ENCODE measurements around the gene FGD3. TPM values are rescaled to one million over a fixed set of nuclear protein-coding genes. Genes with fewer than 3 reads are reported as not detected.

The FGD3 gene
- total RNA-seq, 1 donor from 2014 or later: 0.09 TPM

- no peaks in the 10 kb centered on the region for H3K36me3 ChIP-seq (ENCODE audit: insufficient read depth, low read length)
- no peak overlapping the region for H3K4me2 ChIP-seq (ENCODE audit: low read length)
- H3K9me3 ChIP-seq (ENCODE audit: insufficient read depth, low read depth, low read length): peaks cover 7% of the 10 kb centered on the region
- Mint-ChIP-seq H3K27me3 (ENCODE audit: low read depth, unreplicated experiment) (peaks cover 15% of the 10 kb centered on the region), H3K27ac (ENCODE audit: unreplicated experiment) (no peak overlapping the region), H3K9me3 (ENCODE audit: unreplicated experiment) (peaks cover 11% of the 10 kb centered on the region), H3K4me1 (ENCODE audit: low read depth, unreplicated experiment) (no peaks in the 10 kb centered on the region), H3K36me3 (ENCODE audit: low read depth, unreplicated experiment) (peaks cover 2% of the 10 kb centered on the region), H3K4me3 (ENCODE audit: unreplicated experiment) (no peak overlapping the region)
- no peak overlapping the region for H3K4me3 ChIP-seq (ENCODE audit: insufficient read depth, low read depth, low read length)
- no peaks in the 10 kb centered on the region for H3K4me1 ChIP-seq (ENCODE audit: insufficient read depth, low read length)
- H3K9ac ChIP-seq (ENCODE audit: low read length): no peak overlapping the region
- DNase-seq (ENCODE audit: low read depth) (no peak), FAIRE-seq (no peak)
- no peaks in the 10 kb centered on the region for H3K27me3 ChIP-seq (ENCODE audit: insufficient read depth, low read length)
- no peak overlapping the region for H3K27ac ChIP-seq (ENCODE audit: low read depth, low read length)
- no peaks in the 10 kb centered on the region for H3K79me2 ChIP-seq (ENCODE audit: insufficient read depth, low read length)
- H4K20me1 ChIP-seq (ENCODE audit: insufficient read depth, low read length): no peaks in the 10 kb centered on the region
- TF ChIP-seq EZH2 (IDR thresholded peaks at IDR 0.05; ENCODE audit: insufficient read depth, low read length): no peak
- no peak for TF ChIP-seq CTCF (IDR thresholded peaks at IDR 0.05; ENCODE audit: insufficient read depth, low read depth, low read length)
- H2AFZ ChIP-seq (ENCODE audit: low read depth, low read length): no peak overlapping the region
Observed at GRCh38 chr9:92962846-92963245, 15.5 kb downstream of the FGD3 start.

- Histone ChIP-seq H3K27ac (ENCODE audit: low read depth, low read length) (no peak overlapping the region), H3K9ac (ENCODE audit: low read length) (no peak overlapping the region), H3K79me2 (ENCODE audit: insufficient read depth, low read length) (no peaks in the 10 kb centered on the region), H2AFZ (ENCODE audit: low read depth, low read length) (no peak overlapping the region), H3K4me1 (ENCODE audit: insufficient read depth, low read length) (no peaks in the 10 kb centered on the region), H3K4me2 (ENCODE audit: low read length) (no peak overlapping the region), H3K36me3 (ENCODE audit: insufficient read depth, low read length) (no peaks in the 10 kb centered on the region), H4K20me1 (ENCODE audit: insufficient read depth, low read length) (no peaks in the 10 kb centered on the region), H3K4me3 (ENCODE audit: insufficient read depth, low read depth, low read length) (no peak overlapping the region), H3K9me3 (ENCODE audit: insufficient read depth, low read depth, low read length) (peaks cover 7% of the 10 kb centered on the region), H3K27me3 (ENCODE audit: insufficient read depth, low read length) (no peaks in the 10 kb centered on the region)
- FAIRE-seq (no peak), DNase-seq (ENCODE audit: low read depth) (no peak)
- Mint-ChIP-seq H3K27ac (ENCODE audit: unreplicated experiment) (no peak overlapping the region), H3K9me3 (ENCODE audit: unreplicated experiment) (peaks cover 11% of the 10 kb centered on the region), H3K4me3 (ENCODE audit: unreplicated experiment) (no peak overlapping the region), H3K27me3 (ENCODE audit: low read depth, unreplicated experiment) (peaks cover 15% of the 10 kb centered on the region), H3K36me3 (ENCODE audit: low read depth, unreplicated experiment) (peaks cover 2% of the 10 kb centered on the region), H3K4me1 (ENCODE audit: low read depth, unreplicated experiment) (no peaks in the 10 kb centered on the region)
- no peak for TF ChIP-seq CTCF (IDR thresholded peaks at IDR 0.05; ENCODE audit: insufficient read depth, low read depth, low read length)
- no peak for TF ChIP-seq EZH2 (IDR thresholded peaks at IDR 0.05; ENCODE audit: insufficient read depth, low read length)
Observed at GRCh38 chr9:92963831-92964606, 16.7 kb downstream of the FGD3 start.

- TF ChIP-seq CTCF (IDR thresholded peaks at IDR 0.05; ENCODE audit: insufficient read depth, low read depth, low read length): no peak
- TF ChIP-seq EZH2 (IDR thresholded peaks at IDR 0.05; ENCODE audit: insufficient read depth, low read length): no peak
- Histone ChIP-seq H3K36me3 (ENCODE audit: insufficient read depth, low read length) (no peaks in the 10 kb centered on the region), H3K4me2 (ENCODE audit: low read length) (no peak overlapping the region), H3K9me3 (ENCODE audit: insufficient read depth, low read depth, low read length) (peaks cover 7% of the 10 kb centered on the region), H2AFZ (ENCODE audit: low read depth, low read length) (no peak overlapping the region), H3K27ac (ENCODE audit: low read depth, low read length) (no peak overlapping the region), H3K9ac (ENCODE audit: low read length) (no peak overlapping the region), H3K4me3 (ENCODE audit: insufficient read depth, low read depth, low read length) (no peak overlapping the region), H3K4me1 (ENCODE audit: insufficient read depth, low read length) (no peaks in the 10 kb centered on the region), H3K79me2 (ENCODE audit: insufficient read depth, low read length) (no peaks in the 10 kb centered on the region), H4K20me1 (ENCODE audit: insufficient read depth, low read length) (no peaks in the 10 kb centered on the region), H3K27me3 (ENCODE audit: insufficient read depth, low read length) (no peaks in the 10 kb centered on the region)
- Mint-ChIP-seq H3K27ac (ENCODE audit: unreplicated experiment) (no peak overlapping the region), H3K27me3 (ENCODE audit: low read depth, unreplicated experiment) (peaks cover 15% of the 10 kb centered on the region), H3K36me3 (ENCODE audit: low read depth, unreplicated experiment) (peaks cover 2% of the 10 kb centered on the region), H3K4me3 (ENCODE audit: unreplicated experiment) (no peak overlapping the region), H3K4me1 (ENCODE audit: low read depth, unreplicated experiment) (no peaks in the 10 kb centered on the region), H3K9me3 (ENCODE audit: unreplicated experiment) (peaks cover 11% of the 10 kb centered on the region)
- FAIRE-seq: no peak
- DNase-seq (ENCODE audit: low read depth): no peak
Observed at GRCh38 chr9:92964607-92965060, 17.3 kb downstream of the FGD3 start.

Measured in astrocyte (in vitro differentiated cells and primary cell).